Peyer's patch (tissue), 4 donors: ENCODE measurements around the gene PRR35.

Experiments used
- POLR2A ChIP-seq, 2 donors: fragments of 450-650 bp; IDR thresholded peaks; one replicate each; pipeline ENCODE4 v1.5.1; 2017; ENCODE audit warnings: antibody characterized with exemption in 2 of 2, mild to moderate bottlenecking in 2 of 2, moderate library complexity in 2 of 2
- TF ChIP-seq, protein P1 (sequence below), 6 experiments: fragments of 450-650 bp in 4 of 6; fragments of 200-600 bp in 2 of 6; sonication (generic) in 1 of 6; IDR thresholded peaks; one replicate each; pipeline ENCODE4 v1.5.1; 2017 to 2019; ENCODE audit warnings: antibody characterized with exemption in 6 of 6, mild to moderate bottlenecking in 3 of 6, moderate library complexity in 1 of 6

DNA sequence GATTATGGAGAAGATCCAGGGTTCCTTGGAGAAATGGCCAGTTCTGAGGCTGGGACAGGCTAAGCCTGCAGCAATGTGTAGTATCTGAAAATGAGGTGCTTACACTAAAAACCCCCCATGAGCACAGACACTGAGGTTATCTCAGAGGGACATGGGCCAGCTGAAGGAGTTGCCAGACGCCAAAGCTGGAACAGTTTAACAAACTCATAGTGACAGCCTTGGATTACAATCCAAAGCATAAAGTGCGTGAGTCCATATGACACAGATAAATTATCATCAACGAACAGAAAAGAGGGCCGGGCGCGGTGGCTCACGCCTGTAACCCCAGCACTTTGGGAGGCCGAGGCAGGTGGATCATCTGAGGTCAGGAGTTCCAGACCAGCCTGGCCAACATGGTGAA is 43.9 kb upstream of the PRR35 start:
- no peak for TF ChIP-seq POLR2A (IDR thresholded peaks at IDR 0.05)
- TF ChIP-seq, protein P1, sequence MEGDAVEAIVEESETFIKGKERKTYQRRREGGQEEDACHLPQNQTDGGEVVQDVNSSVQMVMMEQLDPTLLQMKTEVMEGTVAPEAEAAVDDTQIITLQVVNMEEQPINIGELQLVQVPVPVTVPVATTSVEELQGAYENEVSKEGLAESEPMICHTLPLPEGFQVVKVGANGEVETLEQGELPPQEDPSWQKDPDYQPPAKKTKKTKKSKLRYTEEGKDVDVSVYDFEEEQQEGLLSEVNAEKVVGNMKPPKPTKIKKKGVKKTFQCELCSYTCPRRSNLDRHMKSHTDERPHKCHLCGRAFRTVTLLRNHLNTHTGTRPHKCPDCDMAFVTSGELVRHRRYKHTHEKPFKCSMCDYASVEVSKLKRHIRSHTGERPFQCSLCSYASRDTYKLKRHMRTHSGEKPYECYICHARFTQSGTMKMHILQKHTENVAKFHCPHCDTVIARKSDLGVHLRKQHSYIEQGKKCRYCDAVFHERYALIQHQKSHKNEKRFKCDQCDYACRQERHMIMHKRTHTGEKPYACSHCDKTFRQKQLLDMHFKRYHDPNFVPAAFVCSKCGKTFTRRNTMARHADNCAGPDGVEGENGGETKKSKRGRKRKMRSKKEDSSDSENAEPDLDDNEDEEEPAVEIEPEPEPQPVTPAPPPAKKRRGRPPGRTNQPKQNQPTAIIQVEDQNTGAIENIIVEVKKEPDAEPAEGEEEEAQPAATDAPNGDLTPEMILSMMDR (IDR thresholded peaks at IDR 0.05) = no peak
